ENCODE results near the gene SFMBT1.

DNA sequence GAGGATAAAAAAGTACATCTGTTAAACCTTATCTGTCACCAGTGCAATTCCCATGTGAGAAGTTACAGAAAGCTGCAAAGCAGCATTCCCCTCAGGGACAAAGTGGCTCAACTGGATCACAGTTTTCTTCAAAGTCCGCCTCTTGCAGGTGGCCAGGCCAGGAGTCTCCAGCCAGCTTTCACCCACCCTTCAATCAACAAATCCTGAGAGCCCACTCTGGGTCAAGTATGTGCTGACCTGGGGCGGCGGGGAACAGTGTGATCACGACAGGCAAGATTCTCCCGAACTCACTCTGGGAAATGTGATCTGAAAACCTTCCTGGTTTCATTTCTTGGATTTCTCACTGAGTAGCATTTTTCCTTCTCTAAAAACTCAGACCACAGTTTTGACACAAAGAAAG is 45.1 kb upstream of the SFMBT1 start:
- no peak for TF ChIP-seq POLR2A (IDR thresholded peaks at IDR 0.05)
- TF ChIP-seq, protein P1, sequence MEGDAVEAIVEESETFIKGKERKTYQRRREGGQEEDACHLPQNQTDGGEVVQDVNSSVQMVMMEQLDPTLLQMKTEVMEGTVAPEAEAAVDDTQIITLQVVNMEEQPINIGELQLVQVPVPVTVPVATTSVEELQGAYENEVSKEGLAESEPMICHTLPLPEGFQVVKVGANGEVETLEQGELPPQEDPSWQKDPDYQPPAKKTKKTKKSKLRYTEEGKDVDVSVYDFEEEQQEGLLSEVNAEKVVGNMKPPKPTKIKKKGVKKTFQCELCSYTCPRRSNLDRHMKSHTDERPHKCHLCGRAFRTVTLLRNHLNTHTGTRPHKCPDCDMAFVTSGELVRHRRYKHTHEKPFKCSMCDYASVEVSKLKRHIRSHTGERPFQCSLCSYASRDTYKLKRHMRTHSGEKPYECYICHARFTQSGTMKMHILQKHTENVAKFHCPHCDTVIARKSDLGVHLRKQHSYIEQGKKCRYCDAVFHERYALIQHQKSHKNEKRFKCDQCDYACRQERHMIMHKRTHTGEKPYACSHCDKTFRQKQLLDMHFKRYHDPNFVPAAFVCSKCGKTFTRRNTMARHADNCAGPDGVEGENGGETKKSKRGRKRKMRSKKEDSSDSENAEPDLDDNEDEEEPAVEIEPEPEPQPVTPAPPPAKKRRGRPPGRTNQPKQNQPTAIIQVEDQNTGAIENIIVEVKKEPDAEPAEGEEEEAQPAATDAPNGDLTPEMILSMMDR (IDR thresholded peaks at IDR 0.05), result no peak

Measured in ovary (tissue), 3 donors.